ENCODE measurements around the gene ORAI2. TPM values are rescaled to one million over a fixed set of nuclear protein-coding genes. Genes with fewer than 3 reads are reported as not detected.

The ORAI2 gene
- total and polyA plus RNA-seq, 2 of the 13 experiments (the other 11 are each of a cell fraction or from before 2014, with no cell fraction given) = 3.0 to 6.0 TPM

- no peak for TF ChIP-seq BCL3 (CRISPR knock-in tag; IDR thresholded peaks at IDR 0.05)
These were observed 745 bp upstream of the ORAI2 start (continued) for GRCh38 chr7:102432442-102433218.

GRCh38 chr7:102434039-102434486 lies 688 bp downstream of the ORAI2 start:
- H3K36me3 ChIP-seq (replicated peaks in 1 of 2; ENCODE audit: control insufficient read depth in 1 of 2, insufficient read depth in 2 of 2, low read length in 2 of 2) = no peaks in the 10 kb centered on the region
- no peak overlapping the region for H3K27ac ChIP-seq (ENCODE audit: extremely low read length, insufficient read depth, low read length)
- in situ Hi-C loops (cut with HindIII; ENCODE audit: extremely low pct_ligation_motif_present, low pct_unique_long_range_greater_than_20kb) = no loop called here
- ChIA-PET POLR2A (no interaction called here), CTCF (ENCODE audit: low intra/inter-chr PET ratio, low total read pairs) (no interaction called here)
- peaks cover 35% of the 10 kb centered on the region for H3K4me1 ChIP-seq (ENCODE audit: insufficient read depth, low read length)
- H3K9me3 ChIP-seq (ENCODE audit: low read length) = no peaks in the 10 kb centered on the region
- H3K4me2 ChIP-seq (ENCODE audit: low read depth, low read length) = peak overlapping the region; percentile 82
- no peaks in the 10 kb centered on the region for H3K27me3 ChIP-seq (ENCODE audit: control insufficient read depth in 1 of 2, insufficient read depth in 2 of 2, low read length in 2 of 2)
- TSS peak; percentile 42 for BruUV-seq (replicated peaks)
- H3K9ac ChIP-seq (ENCODE audit: insufficient read depth, low read depth, low read length) = peak overlapping the region; percentile 64; the same call in 1 of the 2 replicates
- no peak for DNase-seq (ENCODE audit: low spot score)
- no peak for FAIRE-seq
- 5% methylated on average over 4 of the region's 9 CpGs for WGBS (ENCODE audit: low lambda C conversion rate)
- ATAC-seq = peak; percentile 7; the same call in 2 of the 3 replicates
- TF ChIP-seq ZNF773 (CRISPR knock-in tag; IDR thresholded peaks at IDR 0.05; ENCODE audit: borderline replicate concordance) (no peak), THAP8 (CRISPR knock-in tag; IDR thresholded peaks at IDR 0.05; ENCODE audit: borderline replicate concordance) (0 out of 2 replicates have a peak, but pooled peaks have one; percentile 8), ZFP91 (CRISPR knock-in tag; IDR thresholded peaks at IDR 0.05; ENCODE audit: borderline replicate concordance) (peak; percentile 24; the same call in 1 of the 2 replicates)
- no peaks in the 10 kb centered on the region for H4K20me1 ChIP-seq (ENCODE audit: insufficient read depth, low read length)
- H3K79me2 ChIP-seq (ENCODE audit: insufficient read depth, low read length) = no peaks in the 10 kb centered on the region
- no peak overlapping the region for H2AFZ ChIP-seq (ENCODE audit: low read length)
- intact Hi-C loops (cut with micrococcal nuclease; ENCODE audit: unreplicated experiment) = no loop called here
- H3K4me3 ChIP-seq (replicated peaks in 1 of 3; ENCODE audit: insufficient read depth in 1 of 3, low read depth in 2 of 3, low read length in 3 of 3) = peak overlapping the region; percentile 71 to 81 (median 75)

Measured in HepG2 (cell line).